HEK293 (cell line): ENCODE data around the gene ATP13A3.

Source experiments
- CTCF ChIA-PET: fragments of 350-600 bp; formaldehyde crosslinking; extraction: SDS; loops from one replicate; lab custom pipeline; 2021; ENCODE audit warnings: antibody characterized with exemption; lab: Yijun Ruan, JAX
- POLR2A ChIA-PET: fragments of 300-600 bp; formaldehyde crosslinking; extraction: SDS; loops from one replicate; lab custom pipeline; 2020; ENCODE audit warnings: antibody characterized with exemption, inconsistent platforms; lab: Yijun Ruan, JAX
- H3K27ac ChIP-seq: fragments of 200-500 bp; sonication (Bioruptor generic); 2 replicates; pipeline ENCODE4 v1.5.1; 2014; ENCODE audit warnings: low read depth, low read length, control low read depth, inconsistent platforms; ENCODE audit errors: extremely low read depth
- H3K36me3 ChIP-seq, 2 experiments: fragments of 200-500 bp in 1 of 2; sonication (Bioruptor generic) in 1 of 2; 1 replicate in 1 of 2; 2 replicates in 1 of 2; pipeline ENCODE4 v1.5.1; 2014 to 2017; ENCODE audit warnings: inconsistent platforms in 2 of 2, low read length in 2 of 2; ENCODE audit not compliant: control insufficient read depth in 2 of 2, insufficient read depth in 1 of 2
- H3K4me1 ChIP-seq: fragments of 200-500 bp; sonication (Bioruptor generic); 2 replicates; pipeline ENCODE4 v1.5.1; 2014; ENCODE audit warnings: mild to moderate bottlenecking, low read length, inconsistent platforms; ENCODE audit not compliant: control insufficient read depth, insufficient read depth
- H3K4me3 ChIP-seq: 2 replicates; pipeline ENCODE4 v1.5.1; 2011; ENCODE audit warnings: low read depth, mild to moderate bottlenecking, control low read depth, low read length, moderate library complexity
- H3K9me3 ChIP-seq: fragments of 200-500 bp; sonication (Bioruptor generic); 2 replicates; pipeline ENCODE4 v1.5.1; 2014; ENCODE audit warnings: low read depth, low read length, inconsistent platforms; ENCODE audit not compliant: control insufficient read depth, insufficient read depth
- BCL6B ChIP-seq: fragments of 450-650 bp; formaldehyde crosslinking; IDR thresholded peaks from 2 replicates; pipeline ENCODE4 v1.5.1; 2017; ENCODE audit warnings: missing biosample characterization, missing genetic modification characterization
- OSR2 ChIP-seq: fragments of 450-650 bp; formaldehyde crosslinking; IDR thresholded peaks from 2 replicates; pipeline ENCODE4 v1.5.1; 2016; ENCODE audit warnings: missing biosample characterization, missing genetic modification characterization
- PATZ1 ChIP-seq: fragments of 450-650 bp; formaldehyde crosslinking; IDR thresholded peaks from 2 replicates; pipeline ENCODE4 v1.5.1; 2016; ENCODE audit warnings: missing biosample characterization, missing genetic modification characterization
- ZBTB10 ChIP-seq: fragments of 450-650 bp; formaldehyde crosslinking; IDR thresholded peaks from 2 replicates; pipeline ENCODE4 v1.5.1; 2016; ENCODE audit warnings: missing biosample characterization, missing genetic modification characterization
- ZFP37 ChIP-seq: fragments of 450-650 bp; formaldehyde crosslinking; IDR thresholded peaks from 2 replicates; pipeline ENCODE4 v1.5.1; 2016; ENCODE audit warnings: missing biosample characterization, missing genetic modification characterization
- ZNF132 ChIP-seq: fragments of 450-650 bp; formaldehyde crosslinking; IDR thresholded peaks from 2 replicates; pipeline ENCODE4 v1.5.1; 2017; ENCODE audit warnings: missing biosample characterization, missing genetic modification characterization, borderline replicate concordance
- ZNF140 ChIP-seq: fragments of 450-650 bp; formaldehyde crosslinking; IDR thresholded peaks from 2 replicates; pipeline ENCODE4 v1.5.1; 2016; ENCODE audit warnings: missing biosample characterization, missing genetic modification characterization
- ZNF148 ChIP-seq: fragments of 450-650 bp; formaldehyde crosslinking; IDR thresholded peaks from 2 replicates; pipeline ENCODE4 v1.5.0; 2017; ENCODE audit warnings: missing biosample characterization, missing genetic modification characterization, borderline replicate concordance
- ZNF18 ChIP-seq: fragments of 450-650 bp; formaldehyde crosslinking; IDR thresholded peaks from 2 replicates; pipeline ENCODE4 v1.5.1; 2016; ENCODE audit warnings: missing biosample characterization, missing genetic modification characterization
- ZNF223 ChIP-seq: fragments of 450-650 bp; formaldehyde crosslinking; IDR thresholded peaks from 2 replicates; pipeline ENCODE4 v1.5.1; 2016; ENCODE audit warnings: missing biosample characterization, missing genetic modification characterization
- ZNF266 ChIP-seq: fragments of 450-650 bp; formaldehyde crosslinking; IDR thresholded peaks from 2 replicates; pipeline ENCODE4 v1.5.1; 2016; ENCODE audit warnings: missing biosample characterization, missing genetic modification characterization, low read depth
- ZNF548 ChIP-seq: fragments of 450-650 bp; formaldehyde crosslinking; IDR thresholded peaks from 2 replicates; pipeline ENCODE4 v1.5.1; 2016; ENCODE audit warnings: missing biosample characterization, missing genetic modification characterization
- ZNF560 ChIP-seq: fragments of 450-650 bp; formaldehyde crosslinking; IDR thresholded peaks from 2 replicates; pipeline ENCODE4 v1.5.1; 2017; ENCODE audit warnings: missing biosample characterization, missing genetic modification characterization, borderline replicate concordance
- ZNF596 ChIP-seq: fragments of 450-650 bp; IDR thresholded peaks from 2 replicates; pipeline ENCODE4 v1.5.0; 2018; ENCODE audit warnings: missing biosample characterization, mild to moderate bottlenecking, missing genetic modification characterization, moderate library complexity
- ZNF623 ChIP-seq: fragments of 450-650 bp; formaldehyde crosslinking; IDR thresholded peaks from 2 replicates; pipeline ENCODE4 v1.5.1; 2016; ENCODE audit warnings: missing biosample characterization, missing genetic modification characterization
- ZNF624 ChIP-seq: fragments of 450-650 bp; formaldehyde crosslinking; IDR thresholded peaks from 2 replicates; pipeline ENCODE4 v1.5.1; 2017; ENCODE audit warnings: missing biosample characterization, missing genetic modification characterization
- ZNF747 ChIP-seq: fragments of 450-650 bp; formaldehyde crosslinking; IDR thresholded peaks from 2 replicates; pipeline ENCODE4 v1.5.1; 2016; ENCODE audit warnings: missing biosample characterization, missing genetic modification characterization
- ZSCAN16 ChIP-seq: fragments of 450-650 bp; formaldehyde crosslinking; IDR thresholded peaks from 2 replicates; pipeline ENCODE4 v1.5.1; 2016; ENCODE audit warnings: missing biosample characterization, missing genetic modification characterization

Gene ATP13A3

GRCh38 chr3:194387276-194387675 lies 99.5 kb downstream of the ATP13A3 start (continued):
- TF ChIP-seq ZNF148 (tag by site-specific recombination) (no peak), ZNF18 (tag by site-specific recombination) (no peak), ZNF623 (tag by site-specific recombination) (no peak), ZNF223 (no peak), ZNF548 (no peak), ZNF624 (tag by site-specific recombination) (no peak), ZNF140 (tag by site-specific recombination) (no peak), ZNF266 (tag by site-specific recombination) (no peak)

- H3K4me1 ChIP-seq: no peaks in the 10 kb centered on the region
- ChIA-PET POLR2A (no interaction called here), CTCF (interaction anchor here (1.5 kb wide), 1 partner anchor 17 kb away, joined by 4 read pairs; no protein-coding TSS in a partner anchor)
- TF ChIP-seq BCL6B: peak; percentile 71
- no peak for TF ChIP-seq ZBTB10 (tag by site-specific recombination)
- H3K36me3 ChIP-seq: no peaks in the 10 kb centered on the region
- no peaks in the 10 kb centered on the region for H3K9me3 ChIP-seq
- H3K4me3 ChIP-seq: no peak overlapping the region
- no peak overlapping the region for H3K27ac ChIP-seq
Observed at GRCh38 chr3:194386648-194387047, 100.2 kb downstream of the ATP13A3 start.

- no peaks in the 10 kb centered on the region for H3K4me1 ChIP-seq
- ChIA-PET POLR2A (no interaction called here), CTCF (interaction anchor here (0.7 to 1.5 kb wide), 3 partner anchors 13 to 647 kb away, joined by 3 to 4 read pairs (median 3); no protein-coding TSS in a partner anchor)
- no peaks in the 10 kb centered on the region for H3K9me3 ChIP-seq
- H3K36me3 ChIP-seq: no peaks in the 10 kb centered on the region
- no peak overlapping the region for H3K27ac ChIP-seq
- no peak overlapping the region for H3K4me3 ChIP-seq
- TF ChIP-seq ZFP37 (tag by site-specific recombination) (no peak), ZNF747 (tag by site-specific recombination) (no peak), PATZ1 (tag by site-specific recombination) (no peak), OSR2 (tag by site-specific recombination) (no peak), ZNF132 (no peak), ZNF560 (tag by site-specific recombination) (no peak), ZNF266 (tag by site-specific recombination) (no peak), ZSCAN16 (no peak), ZNF596 (tag by site-specific recombination) (no peak)
Observed at GRCh38 chr3:194386066-194386465, 100.7 kb downstream of the ATP13A3 start.
